ENCODE measurements around the gene CFAP52.
A peak's percentile ranks its signal among the peaks of the same experiment; 100 is the strongest.
"Not testable (repeated sequence)": the region's sequence is repeated elsewhere in the genome, so short reads cannot be mapped to it uniquely, and the experiment has no call there.

The CFAP52 gene

DNA sequence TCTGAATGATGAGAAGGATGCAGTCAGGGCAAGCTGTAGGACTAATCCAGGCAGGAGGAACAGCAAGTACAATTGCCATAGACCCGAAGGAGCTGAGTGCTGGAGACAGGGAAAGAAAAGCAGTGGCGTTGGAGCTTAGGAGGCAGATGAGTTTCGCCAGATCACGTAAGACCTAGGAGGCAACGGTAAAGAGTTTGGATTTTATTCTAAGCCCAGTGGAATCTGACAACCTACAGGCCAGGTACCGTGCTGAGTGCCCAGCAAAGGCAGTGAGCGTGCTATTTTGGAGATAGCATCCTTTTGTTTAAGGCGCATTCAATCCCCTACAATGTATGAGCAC, 70.1 kb downstream of the CFAP52 start:
- DNase-seq (ENCODE audit: extremely low read depth, low read depth) = no peak
- TF ChIP-seq, protein P1, sequence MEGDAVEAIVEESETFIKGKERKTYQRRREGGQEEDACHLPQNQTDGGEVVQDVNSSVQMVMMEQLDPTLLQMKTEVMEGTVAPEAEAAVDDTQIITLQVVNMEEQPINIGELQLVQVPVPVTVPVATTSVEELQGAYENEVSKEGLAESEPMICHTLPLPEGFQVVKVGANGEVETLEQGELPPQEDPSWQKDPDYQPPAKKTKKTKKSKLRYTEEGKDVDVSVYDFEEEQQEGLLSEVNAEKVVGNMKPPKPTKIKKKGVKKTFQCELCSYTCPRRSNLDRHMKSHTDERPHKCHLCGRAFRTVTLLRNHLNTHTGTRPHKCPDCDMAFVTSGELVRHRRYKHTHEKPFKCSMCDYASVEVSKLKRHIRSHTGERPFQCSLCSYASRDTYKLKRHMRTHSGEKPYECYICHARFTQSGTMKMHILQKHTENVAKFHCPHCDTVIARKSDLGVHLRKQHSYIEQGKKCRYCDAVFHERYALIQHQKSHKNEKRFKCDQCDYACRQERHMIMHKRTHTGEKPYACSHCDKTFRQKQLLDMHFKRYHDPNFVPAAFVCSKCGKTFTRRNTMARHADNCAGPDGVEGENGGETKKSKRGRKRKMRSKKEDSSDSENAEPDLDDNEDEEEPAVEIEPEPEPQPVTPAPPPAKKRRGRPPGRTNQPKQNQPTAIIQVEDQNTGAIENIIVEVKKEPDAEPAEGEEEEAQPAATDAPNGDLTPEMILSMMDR (IDR thresholded peaks at IDR 0.05; ENCODE audit: low read depth, low read length) = no peak

DNA sequence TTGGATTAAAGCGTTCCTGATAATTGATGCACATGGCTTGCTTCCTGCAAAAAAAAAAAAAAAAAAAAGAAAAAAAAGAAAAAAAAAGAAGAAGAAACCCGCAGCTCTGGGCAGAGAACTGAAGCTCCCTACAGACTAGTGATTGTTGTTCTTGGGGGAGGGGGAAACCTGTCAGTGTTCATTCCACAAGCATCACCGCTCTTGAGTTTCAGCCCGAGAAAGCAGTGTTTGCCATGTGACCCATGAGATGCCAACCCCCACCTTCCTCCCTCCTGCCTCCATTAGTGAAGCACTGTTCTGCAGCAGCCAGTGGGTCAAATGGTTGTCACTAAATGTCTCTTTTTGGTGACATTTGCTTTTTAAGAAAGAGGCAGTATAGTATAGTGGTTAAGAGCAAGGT, 70.6 kb downstream of the CFAP52 start:
- DNase-seq (ENCODE audit: extremely low read depth, low read depth) = no peak
- TF ChIP-seq, protein P1 (IDR thresholded peaks at IDR 0.05; ENCODE audit: low read depth, low read length) = no peak

DNA sequence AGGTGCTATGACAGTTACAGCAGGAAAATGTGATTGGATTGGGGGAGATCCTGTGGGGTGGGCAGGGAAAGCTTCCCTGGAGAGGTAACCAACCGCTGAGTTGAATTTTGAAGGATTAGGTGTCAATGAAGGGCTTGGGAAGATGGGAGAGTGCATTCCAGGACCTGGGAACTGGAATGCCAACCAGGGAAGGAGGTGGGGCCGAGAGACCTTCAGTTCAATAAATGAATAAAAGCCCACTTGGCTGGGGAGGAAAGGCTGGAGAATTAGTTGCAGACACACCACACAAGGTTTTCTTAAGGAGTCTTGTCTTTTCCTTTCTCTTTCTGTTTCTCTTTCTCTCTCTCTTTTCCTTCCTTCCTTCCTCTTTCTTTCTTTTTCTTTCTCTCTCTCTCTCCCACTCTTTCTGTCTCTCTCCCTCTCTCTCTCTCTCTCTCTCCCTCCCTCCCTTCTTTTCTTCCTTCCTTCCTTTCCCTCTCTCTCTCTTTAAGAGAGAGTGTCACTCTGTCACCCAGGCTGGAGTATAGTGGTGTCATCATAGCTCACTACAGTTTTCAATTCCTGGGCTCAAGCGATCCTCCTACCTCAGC, 72.2 kb downstream of the CFAP52 start:
- TF ChIP-seq, protein P1 (IDR thresholded peaks at IDR 0.05; ENCODE audit: low read depth, low read length) = no peak
- DNase-seq (ENCODE audit: extremely low read depth, low read depth) = no peak

DNA sequence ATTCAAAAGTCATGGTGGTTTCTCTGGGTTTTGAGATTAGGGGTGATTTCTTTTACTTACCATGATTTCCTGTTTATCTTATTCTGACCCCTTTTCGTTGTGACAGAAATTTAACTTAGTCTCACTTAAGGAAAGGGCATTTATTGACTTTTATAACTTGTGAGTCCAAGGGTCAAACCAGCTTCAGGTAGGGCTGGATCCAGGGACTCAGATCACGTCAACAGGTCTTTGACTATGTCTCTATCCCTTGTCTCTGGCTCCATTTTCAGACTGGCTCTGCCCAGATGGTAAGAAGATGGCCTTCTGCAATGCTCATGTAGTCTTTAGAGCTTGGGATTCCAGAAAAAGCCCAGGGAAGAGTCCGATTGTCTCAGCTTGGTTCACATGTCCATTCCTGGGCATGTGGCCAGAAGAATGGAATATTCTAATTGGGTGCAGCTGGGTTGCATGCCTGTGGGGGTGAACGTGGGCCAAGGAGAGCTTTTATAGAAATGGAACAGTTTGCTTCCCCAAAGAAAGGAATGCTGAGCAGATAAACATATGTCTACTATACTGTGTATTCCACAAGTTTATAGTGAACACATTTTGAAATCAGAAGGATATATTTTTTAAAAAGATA, 82.3 kb downstream of the CFAP52 start:
- peak; percentile 48 for DNase-seq (ENCODE audit: extremely low read depth, low read depth)
- TF ChIP-seq, protein P1 (IDR thresholded peaks at IDR 0.05; ENCODE audit: low read depth, low read length) = no peak

DNA sequence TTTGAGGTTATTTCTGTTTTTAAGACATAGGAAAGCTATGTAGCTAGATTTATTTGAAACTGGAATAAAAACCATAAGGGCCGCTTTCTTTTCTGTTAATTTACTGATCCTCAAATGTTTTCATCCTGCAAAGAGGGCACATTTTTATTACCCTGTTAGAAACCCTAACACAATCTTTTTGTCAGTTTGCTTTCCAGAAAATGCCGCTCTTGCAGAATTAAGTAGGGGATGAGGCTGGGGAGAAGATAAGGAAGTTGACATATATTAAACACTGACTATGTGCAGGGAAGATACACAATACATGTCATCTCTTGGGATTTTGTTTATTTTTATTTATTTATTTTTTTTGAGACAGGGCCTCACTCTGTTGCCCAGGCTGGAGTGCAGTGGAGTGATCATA, 84.6 kb downstream of the CFAP52 start:
- DNase-seq (ENCODE audit: extremely low read depth, low read depth) = no peak
- TF ChIP-seq, protein P1 (IDR thresholded peaks at IDR 0.05; ENCODE audit: low read depth, low read length) = no peak

DNA sequence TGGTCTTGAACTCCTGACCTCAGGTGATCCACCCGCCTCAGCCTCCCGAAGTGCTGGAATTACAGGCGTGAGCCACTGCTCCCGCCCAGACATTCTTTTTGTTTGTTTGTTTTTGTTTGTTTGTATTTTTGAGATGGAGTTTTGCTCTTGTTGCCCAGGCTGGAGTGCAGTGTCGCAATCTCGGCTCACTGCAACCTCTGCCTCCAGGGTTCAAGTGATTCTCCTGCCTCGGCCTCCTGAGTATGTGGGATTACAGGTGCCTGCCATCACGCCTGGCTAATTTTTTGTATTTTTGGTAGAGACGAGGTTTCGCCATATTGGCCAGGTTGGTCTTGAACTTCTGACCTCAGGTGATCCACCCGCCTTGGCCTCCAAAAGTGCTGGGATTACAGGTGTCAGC, 87.1 kb downstream of the CFAP52 start:
- not testable (repeated sequence) for DNase-seq (ENCODE audit: extremely low read depth, low read depth)

DNA sequence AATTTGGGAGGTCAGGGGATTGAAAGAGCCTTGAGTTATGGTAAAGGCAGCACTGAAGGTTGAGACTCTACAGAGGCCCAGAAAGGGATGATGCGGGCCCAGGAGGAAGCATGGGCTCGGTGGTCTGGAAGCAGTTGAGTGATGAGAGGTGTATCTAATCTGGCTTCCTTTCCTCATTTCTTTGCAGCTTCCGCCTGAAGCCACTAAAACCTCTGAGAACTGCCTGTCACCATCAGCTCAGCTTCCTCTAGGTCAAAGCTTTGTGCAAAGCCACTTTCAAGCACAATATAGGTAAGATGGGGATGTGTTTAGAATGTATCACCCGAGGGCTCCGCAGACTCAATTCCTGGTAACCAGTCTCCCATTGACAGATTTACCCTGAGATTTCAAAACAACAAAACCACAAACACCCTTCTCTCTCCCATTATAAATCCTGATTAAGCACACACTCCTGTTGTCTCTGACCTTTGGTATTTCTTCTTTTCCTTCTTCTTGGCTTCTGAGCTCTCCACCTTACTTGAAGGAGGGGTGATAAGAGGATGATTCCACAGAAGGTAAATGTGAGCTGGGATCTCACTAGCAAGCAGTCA, 90.1 kb downstream of the CFAP52 start:
- TF ChIP-seq, protein P1 (IDR thresholded peaks at IDR 0.05; ENCODE audit: low read depth, low read length) = no peak
- no peak for DNase-seq (ENCODE audit: extremely low read depth, low read depth)

DNA sequence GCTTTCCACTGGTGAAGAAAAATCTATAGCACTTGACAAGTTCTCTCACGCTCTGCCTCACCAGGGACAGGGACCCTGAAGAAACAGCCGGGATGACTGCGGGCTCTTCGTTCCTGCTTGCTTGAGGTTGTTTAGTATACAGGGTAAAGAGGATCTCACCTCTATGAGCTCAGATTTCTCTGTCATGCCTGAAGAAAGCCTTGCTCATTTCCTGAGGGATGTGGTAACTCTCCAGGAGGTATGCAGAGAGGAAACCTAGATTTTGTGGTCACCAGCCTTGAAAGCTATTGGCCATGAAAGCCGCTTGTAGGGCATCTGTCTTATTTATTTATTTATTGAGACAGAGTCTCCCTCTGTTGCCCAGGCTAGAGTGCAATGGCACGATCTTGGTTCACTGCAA, 92.1 kb downstream of the CFAP52 start:
- DNase-seq (ENCODE audit: extremely low read depth, low read depth) = no peak
- TF ChIP-seq, protein P1 (IDR thresholded peaks at IDR 0.05; ENCODE audit: low read depth, low read length) = no peak
